ENCODE measurements around the gene LTV1.
"Not testable (repeated sequence)": the region's sequence is repeated elsewhere in the genome, so short reads cannot be mapped to it uniquely, and the experiment has no call there.

Gene LTV1

DNA sequence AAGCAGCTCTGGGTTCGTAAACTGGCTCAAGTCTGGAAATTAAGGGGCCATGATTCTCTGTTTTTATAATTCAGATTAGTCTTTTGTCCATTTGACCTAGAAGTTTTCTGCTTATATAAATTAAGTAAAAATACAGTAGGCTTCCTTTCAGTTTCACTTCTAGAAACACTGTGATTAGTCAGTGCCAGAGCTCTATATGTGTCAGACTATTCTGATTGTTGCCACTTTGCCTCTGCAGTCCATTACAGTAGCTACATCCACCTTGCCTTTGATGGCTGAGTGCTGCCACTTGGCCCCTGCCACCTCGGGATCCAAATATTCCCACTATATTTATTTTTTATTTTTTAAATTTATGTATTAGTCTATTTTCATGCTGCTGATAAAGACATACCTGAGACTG, 29.1 kb downstream of the LTV1 start:
- H3K4me1 ChIP-seq (ENCODE audit: control insufficient read depth, low read depth, low read length): no peaks in the 10 kb centered on the region
- no peaks in the 10 kb centered on the region for H3K36me3 ChIP-seq (ENCODE audit: control insufficient read depth, low read depth, low read length)
- no peaks in the 10 kb centered on the region for H3K9me3 ChIP-seq (ENCODE audit: control insufficient read depth, low read depth, low read length)
- H3K27me3 ChIP-seq (ENCODE audit: control insufficient read depth, insufficient read depth, low read length): no peaks in the 10 kb centered on the region
- no peak overlapping the region for H3K4me3 ChIP-seq (ENCODE audit: low read length)
- no peak overlapping the region for H3K27ac ChIP-seq (ENCODE audit: low read length)
- no peak overlapping the region for H3K9ac ChIP-seq (ENCODE audit: low read length)

- not testable (repeated sequence) for H3K9ac ChIP-seq (ENCODE audit: low read length); H3K4me3 ChIP-seq (ENCODE audit: low read length); H3K27ac ChIP-seq (ENCODE audit: low read length); H3K36me3 ChIP-seq (ENCODE audit: control insufficient read depth, low read depth, low read length); H3K27me3 ChIP-seq (ENCODE audit: control insufficient read depth, insufficient read depth, low read length); H3K4me1 ChIP-seq (ENCODE audit: control insufficient read depth, low read depth, low read length); H3K9me3 ChIP-seq (ENCODE audit: control insufficient read depth, low read depth, low read length)
Measured at GRCh38 chr6:143873600-143873999, 30.5 kb downstream of the LTV1 start.

DNA sequence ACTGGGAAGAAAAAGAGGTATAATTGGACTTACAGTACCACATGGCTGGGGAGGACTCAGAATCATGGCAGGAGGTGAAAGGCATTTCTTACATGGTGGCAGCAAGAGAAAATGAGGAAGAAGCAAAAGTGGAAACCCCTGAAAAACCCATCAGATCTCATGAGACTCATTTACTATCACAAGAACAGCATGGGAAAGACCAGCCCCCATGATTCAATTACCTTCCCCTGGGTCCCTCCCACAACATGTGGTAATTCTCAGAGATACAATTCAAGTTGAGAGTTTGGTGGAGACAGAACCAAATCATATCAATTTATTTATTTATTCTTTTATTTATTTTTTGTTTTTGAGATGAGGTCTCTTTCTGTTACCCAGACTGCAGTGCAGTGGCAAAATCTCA, 31.4 kb downstream of the LTV1 start:
- not testable (repeated sequence) for H3K36me3 ChIP-seq (ENCODE audit: control insufficient read depth, low read depth, low read length); H3K4me3 ChIP-seq (ENCODE audit: low read length); H3K27ac ChIP-seq (ENCODE audit: low read length); H3K4me1 ChIP-seq (ENCODE audit: control insufficient read depth, low read depth, low read length); H3K27me3 ChIP-seq (ENCODE audit: control insufficient read depth, insufficient read depth, low read length); H3K9me3 ChIP-seq (ENCODE audit: control insufficient read depth, low read depth, low read length); H3K9ac ChIP-seq (ENCODE audit: low read length)

- Histone ChIP-seq H3K9ac (ENCODE audit: low read length) (no peak overlapping the region), H3K36me3 (ENCODE audit: control insufficient read depth, low read depth, low read length) (no peaks in the 10 kb centered on the region), H3K27ac (ENCODE audit: low read length) (no peak overlapping the region), H3K9me3 (ENCODE audit: control insufficient read depth, low read depth, low read length) (no peaks in the 10 kb centered on the region), H3K4me3 (ENCODE audit: low read length) (no peak overlapping the region), H3K4me1 (ENCODE audit: control insufficient read depth, low read depth, low read length) (no peaks in the 10 kb centered on the region), H3K27me3 (ENCODE audit: control insufficient read depth, insufficient read depth, low read length) (no peaks in the 10 kb centered on the region)
Measured at GRCh38 chr6:143877584-143878271, 34.6 kb downstream of the LTV1 start.

DNA sequence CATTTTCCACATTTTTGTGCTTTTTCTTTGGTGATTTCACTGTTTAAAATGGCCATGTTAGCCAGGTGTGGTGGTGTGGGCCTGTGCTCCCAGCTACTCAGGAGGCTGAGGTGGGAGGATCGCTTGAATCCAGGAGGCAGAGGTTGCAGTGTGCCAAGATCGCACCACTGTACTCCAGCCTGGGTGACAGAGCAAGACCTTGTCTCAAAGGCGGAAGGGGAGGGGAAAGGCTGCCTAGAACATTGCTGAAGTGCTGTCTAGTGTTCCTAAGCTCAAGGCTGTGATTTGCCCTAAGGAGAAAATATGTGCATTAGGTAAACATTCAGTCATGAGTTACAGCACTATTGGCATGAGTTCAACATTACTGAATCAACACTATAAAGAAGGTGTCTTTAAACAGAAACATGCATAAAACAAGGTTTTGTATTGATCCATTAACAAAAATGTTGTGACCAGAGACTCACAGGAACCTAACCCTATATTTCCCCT, 35.2 kb downstream of the LTV1 start:
- H3K9me3 ChIP-seq (ENCODE audit: control insufficient read depth, low read depth, low read length): no peaks in the 10 kb centered on the region
- no peaks in the 10 kb centered on the region for H3K4me1 ChIP-seq (ENCODE audit: control insufficient read depth, low read depth, low read length)
- H3K27ac ChIP-seq (ENCODE audit: low read length): no peak overlapping the region
- H3K9ac ChIP-seq (ENCODE audit: low read length): no peak overlapping the region
- no peaks in the 10 kb centered on the region for H3K36me3 ChIP-seq (ENCODE audit: control insufficient read depth, low read depth, low read length)
- H3K27me3 ChIP-seq (ENCODE audit: control insufficient read depth, insufficient read depth, low read length): no peaks in the 10 kb centered on the region
- no peak overlapping the region for H3K4me3 ChIP-seq (ENCODE audit: low read length)

DNA sequence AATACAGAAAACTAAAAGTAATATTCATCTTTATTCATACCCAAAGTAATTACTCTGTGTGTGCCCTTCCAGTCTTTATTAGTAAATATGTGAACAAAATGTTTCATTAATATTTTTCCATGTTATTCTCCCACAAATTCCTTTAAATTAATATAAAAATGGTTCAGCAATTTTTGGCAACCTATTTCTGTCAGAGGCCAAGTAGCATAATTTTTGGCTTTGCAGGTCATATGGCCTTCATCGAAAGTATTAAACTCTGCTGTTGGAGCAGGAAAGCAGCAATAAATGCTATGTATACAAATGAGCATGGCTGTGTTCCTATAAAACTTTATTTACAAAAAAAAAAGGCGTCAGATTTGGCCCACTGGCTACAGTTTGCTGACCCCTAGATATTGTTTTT, 37.3 kb downstream of the LTV1 start:
- Histone ChIP-seq H3K4me1 (ENCODE audit: control insufficient read depth, low read depth, low read length) (no peaks in the 10 kb centered on the region), H3K27ac (ENCODE audit: low read length) (no peak overlapping the region), H3K9me3 (ENCODE audit: control insufficient read depth, low read depth, low read length) (no peaks in the 10 kb centered on the region), H3K36me3 (ENCODE audit: control insufficient read depth, low read depth, low read length) (no peaks in the 10 kb centered on the region), H3K9ac (ENCODE audit: low read length) (no peak overlapping the region), H3K4me3 (ENCODE audit: low read length) (no peak overlapping the region), H3K27me3 (ENCODE audit: control insufficient read depth, insufficient read depth, low read length) (no peaks in the 10 kb centered on the region)

DNA sequence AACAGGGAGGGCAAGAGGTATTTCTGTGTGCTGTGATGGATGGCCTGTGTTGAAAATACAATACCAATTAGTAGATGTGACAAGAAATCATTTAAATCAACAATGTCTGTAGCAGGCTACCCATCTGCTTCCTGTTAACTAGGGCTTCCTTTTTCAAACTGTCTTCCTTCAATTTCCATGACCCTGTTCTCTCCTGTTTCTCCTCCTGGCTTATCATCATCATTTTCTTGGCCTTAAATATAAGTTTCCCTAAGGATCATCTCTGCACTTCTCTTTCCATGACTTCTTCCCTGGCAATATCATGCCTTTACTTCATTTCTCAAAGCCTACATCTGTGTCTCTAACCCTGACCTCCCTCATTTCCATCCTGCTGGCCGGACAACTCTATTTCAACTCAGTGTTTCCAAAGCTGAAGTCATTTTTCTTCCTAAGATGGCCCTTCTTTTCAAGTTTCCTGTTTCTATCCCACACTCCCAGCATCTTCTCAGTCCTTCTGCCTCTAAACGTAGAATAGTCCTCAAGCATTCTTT, 39.3 kb downstream of the LTV1 start:
- Histone ChIP-seq H3K4me3 (ENCODE audit: low read length) (no peak overlapping the region), H3K27ac (ENCODE audit: low read length) (no peak overlapping the region), H3K9ac (ENCODE audit: low read length) (no peak overlapping the region), H3K27me3 (ENCODE audit: control insufficient read depth, insufficient read depth, low read length) (no peaks in the 10 kb centered on the region), H3K4me1 (ENCODE audit: control insufficient read depth, low read depth, low read length) (no peaks in the 10 kb centered on the region), H3K9me3 (ENCODE audit: control insufficient read depth, low read depth, low read length) (no peaks in the 10 kb centered on the region), H3K36me3 (ENCODE audit: control insufficient read depth, low read depth, low read length) (no peaks in the 10 kb centered on the region)

DNA sequence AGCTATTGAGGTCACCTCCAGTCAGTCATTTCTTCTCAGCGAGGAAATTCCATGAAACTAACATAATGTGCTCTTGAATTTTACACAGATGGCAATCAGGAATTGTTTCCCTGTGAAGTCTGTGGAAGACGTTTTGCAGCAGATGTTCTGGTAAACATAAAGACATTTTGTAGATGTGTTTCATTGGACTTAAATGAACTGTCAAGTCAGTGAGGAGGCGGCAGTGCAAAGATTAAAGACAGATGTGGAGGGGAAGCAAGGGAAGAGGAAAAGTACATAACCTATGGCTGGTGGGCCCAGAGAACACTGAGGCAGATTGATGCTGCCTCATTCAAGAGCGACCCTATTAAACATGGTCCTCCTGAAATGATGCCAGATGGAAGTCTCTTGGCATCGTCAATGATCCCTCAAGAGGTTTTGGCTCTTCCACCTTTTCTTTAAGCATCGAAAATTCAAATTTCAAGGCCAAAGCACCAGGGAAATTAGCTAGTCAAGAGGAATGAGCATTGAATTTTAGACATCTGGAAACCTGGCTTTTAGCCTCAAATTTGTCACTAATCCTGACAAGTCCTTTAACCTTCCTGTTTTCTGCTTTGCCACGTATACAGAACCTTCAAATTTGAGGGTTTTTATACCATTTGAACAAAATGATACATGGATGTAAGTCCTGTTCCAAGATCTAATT, 41.2 kb downstream of the LTV1 start:
- no peak overlapping the region for H3K4me3 ChIP-seq (ENCODE audit: low read length)
- H3K9ac ChIP-seq (ENCODE audit: low read length): no peak overlapping the region
- H3K9me3 ChIP-seq (ENCODE audit: control insufficient read depth, low read depth, low read length): no peaks in the 10 kb centered on the region
- H3K27me3 ChIP-seq (ENCODE audit: control insufficient read depth, insufficient read depth, low read length): no peaks in the 10 kb centered on the region
- H3K4me1 ChIP-seq (ENCODE audit: control insufficient read depth, low read depth, low read length): no peaks in the 10 kb centered on the region
- no peaks in the 10 kb centered on the region for H3K36me3 ChIP-seq (ENCODE audit: control insufficient read depth, low read depth, low read length)
- no peak overlapping the region for H3K27ac ChIP-seq (ENCODE audit: low read length)

- no peaks in the 10 kb centered on the region for H3K4me1 ChIP-seq (ENCODE audit: control insufficient read depth, low read depth, low read length)
- no peaks in the 10 kb centered on the region for H3K27me3 ChIP-seq (ENCODE audit: control insufficient read depth, insufficient read depth, low read length)
- no peaks in the 10 kb centered on the region for H3K9me3 ChIP-seq (ENCODE audit: control insufficient read depth, low read depth, low read length)
- no peak overlapping the region for H3K4me3 ChIP-seq (ENCODE audit: low read length)
- no peak overlapping the region for H3K9ac ChIP-seq (ENCODE audit: low read length)
- H3K27ac ChIP-seq (ENCODE audit: low read length): no peak overlapping the region
- H3K36me3 ChIP-seq (ENCODE audit: control insufficient read depth, low read depth, low read length): no peaks in the 10 kb centered on the region
Measured at GRCh38 chr6:143885116-143885515, 42.0 kb downstream of the LTV1 start.

DNA sequence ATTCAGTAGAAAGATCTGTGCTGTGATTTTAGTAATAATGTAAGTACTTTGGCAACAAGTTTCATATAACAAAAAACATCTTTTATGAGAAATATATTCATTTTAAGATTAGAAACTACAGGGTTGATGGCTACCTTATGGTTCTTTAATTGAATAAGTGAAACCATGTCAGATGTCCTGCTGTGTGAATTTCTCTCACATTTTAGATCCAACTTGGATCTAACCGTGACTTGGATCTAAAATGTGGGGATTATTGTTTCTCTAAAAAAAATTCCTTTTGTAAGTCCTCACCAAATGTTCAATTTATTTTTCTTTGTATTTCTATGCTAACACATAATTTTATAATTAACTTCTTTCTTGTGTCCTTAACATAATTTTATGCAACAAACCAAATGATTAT, 51.5 kb downstream of the LTV1 start:
- H3K27ac ChIP-seq (ENCODE audit: low read length): no peak overlapping the region
- H3K36me3 ChIP-seq (ENCODE audit: control insufficient read depth, low read depth, low read length): no peaks in the 10 kb centered on the region
- no peaks in the 10 kb centered on the region for H3K9me3 ChIP-seq (ENCODE audit: control insufficient read depth, low read depth, low read length)
- no peaks in the 10 kb centered on the region for H3K27me3 ChIP-seq (ENCODE audit: control insufficient read depth, insufficient read depth, low read length)
- no peak overlapping the region for H3K4me3 ChIP-seq (ENCODE audit: low read length)
- H3K9ac ChIP-seq (ENCODE audit: low read length): no peak overlapping the region
- no peaks in the 10 kb centered on the region for H3K4me1 ChIP-seq (ENCODE audit: control insufficient read depth, low read depth, low read length)

DNA sequence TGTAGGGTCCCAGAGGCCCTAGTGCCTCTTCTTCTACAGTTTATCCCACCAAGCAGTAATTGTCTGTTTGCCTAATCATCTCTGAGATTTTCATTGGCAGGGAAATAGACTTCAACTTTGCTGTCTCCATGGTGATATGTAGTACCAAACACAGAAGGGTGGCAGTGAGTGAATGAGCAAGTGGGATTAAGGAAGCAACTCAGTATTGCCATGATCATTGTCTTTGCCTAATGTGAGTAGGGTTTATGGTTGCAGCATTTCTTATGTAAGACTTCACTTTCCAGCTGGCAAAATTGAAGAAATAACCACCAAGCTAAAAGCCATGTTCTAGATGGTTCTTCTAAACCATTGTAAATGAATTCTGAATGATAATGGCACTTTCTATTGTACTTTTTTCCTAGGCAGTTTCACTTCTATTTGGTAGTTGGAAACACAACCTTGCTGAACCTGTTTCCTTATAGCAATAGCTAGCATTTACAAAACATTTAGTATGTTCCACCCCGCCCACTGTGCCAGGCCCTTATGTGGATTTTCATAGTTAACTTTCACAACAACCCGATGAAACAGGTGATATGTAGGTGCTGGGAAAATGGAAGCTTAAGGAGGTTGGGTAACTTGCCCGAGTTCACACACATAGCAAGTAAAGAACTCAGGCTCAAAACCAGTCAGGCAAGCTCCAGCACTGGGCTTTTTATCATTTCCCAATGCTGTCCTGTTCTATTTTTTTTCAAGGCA, 53.2 kb downstream of the LTV1 start:
- no peak overlapping the region for H3K4me3 ChIP-seq (ENCODE audit: low read length)
- no peaks in the 10 kb centered on the region for H3K36me3 ChIP-seq (ENCODE audit: control insufficient read depth, low read depth, low read length)
- H3K9ac ChIP-seq (ENCODE audit: low read length): no peak overlapping the region
- no peak overlapping the region for H3K27ac ChIP-seq (ENCODE audit: low read length)
- H3K27me3 ChIP-seq (ENCODE audit: control insufficient read depth, insufficient read depth, low read length): no peaks in the 10 kb centered on the region
- no peaks in the 10 kb centered on the region for H3K4me1 ChIP-seq (ENCODE audit: control insufficient read depth, low read depth, low read length)
- H3K9me3 ChIP-seq (ENCODE audit: control insufficient read depth, low read depth, low read length): no peaks in the 10 kb centered on the region

All from iPS-18a (cell line).